Panc1 (cell line): Measurements from ENCODE around the gene ATXN1.

Experiments used
- POLR2AphosphoS5 ChIP-seq: IDR thresholded peaks from 2 replicates; pipeline ENCODE4 v1.6.1; 2012; ENCODE audit warnings: mild to moderate bottlenecking, low read depth, low read length, moderate library complexity
- REST ChIP-seq, 2 experiments: IDR thresholded peaks; 2 replicates each; pipeline ENCODE4 v1.6.1; 2011 to 2012; ENCODE audit warnings: low read depth in 2 of 2, control low read depth in 1 of 2, low read length in 1 of 2, mild to moderate bottlenecking in 1 of 2, moderate library complexity in 1 of 2; ENCODE audit not compliant: insufficient read depth in 1 of 2
- SIN3A ChIP-seq: IDR thresholded peaks from 2 replicates; pipeline ENCODE4 v1.6.1; 2012; ENCODE audit warnings: low read depth, mild to moderate bottlenecking, low read length, moderate library complexity, borderline replicate concordance; ENCODE audit not compliant: insufficient read depth
- TF ChIP-seq, protein P1 (sequence below): fragments of 450-650 bp; IDR thresholded peaks from 2 replicates; pipeline ENCODE4 v1.5.1; 2017; ENCODE audit warnings: mild to moderate bottlenecking

GRCh38 chr6:16639684-16640480 lies 121.4 kb downstream of the ATXN1 start:
- TF ChIP-seq SIN3A: no peak
- TF ChIP-seq, protein P1, sequence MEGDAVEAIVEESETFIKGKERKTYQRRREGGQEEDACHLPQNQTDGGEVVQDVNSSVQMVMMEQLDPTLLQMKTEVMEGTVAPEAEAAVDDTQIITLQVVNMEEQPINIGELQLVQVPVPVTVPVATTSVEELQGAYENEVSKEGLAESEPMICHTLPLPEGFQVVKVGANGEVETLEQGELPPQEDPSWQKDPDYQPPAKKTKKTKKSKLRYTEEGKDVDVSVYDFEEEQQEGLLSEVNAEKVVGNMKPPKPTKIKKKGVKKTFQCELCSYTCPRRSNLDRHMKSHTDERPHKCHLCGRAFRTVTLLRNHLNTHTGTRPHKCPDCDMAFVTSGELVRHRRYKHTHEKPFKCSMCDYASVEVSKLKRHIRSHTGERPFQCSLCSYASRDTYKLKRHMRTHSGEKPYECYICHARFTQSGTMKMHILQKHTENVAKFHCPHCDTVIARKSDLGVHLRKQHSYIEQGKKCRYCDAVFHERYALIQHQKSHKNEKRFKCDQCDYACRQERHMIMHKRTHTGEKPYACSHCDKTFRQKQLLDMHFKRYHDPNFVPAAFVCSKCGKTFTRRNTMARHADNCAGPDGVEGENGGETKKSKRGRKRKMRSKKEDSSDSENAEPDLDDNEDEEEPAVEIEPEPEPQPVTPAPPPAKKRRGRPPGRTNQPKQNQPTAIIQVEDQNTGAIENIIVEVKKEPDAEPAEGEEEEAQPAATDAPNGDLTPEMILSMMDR: no peak
- TF ChIP-seq POLR2AphosphoS5: no peak
- TF ChIP-seq REST (IDR thresholded peaks at IDR 0.05; ENCODE audit: insufficient read depth in 1 of 2, low read depth in 2 of 2, low read length in 1 of 2): 0 out of 4 replicates have a peak, but pooled peaks of 1 of the 2 experiments have one; percentile 40
